Kidney epithelial cell (primary cell): ENCODE measurements around the gene H6PD. TPM values are rescaled to one million over a fixed set of nuclear protein-coding genes. Genes with fewer than 3 reads are reported as not detected.

Experiments
- DNase-seq: peaks from one replicate; pipeline ENCODE4 v3.0.0-alpha.2; 2010; ENCODE audit warnings: low read depth
- H3K27me3 ChIP-seq: 2 replicates; pipeline ENCODE4 v1.6.0; 2011; ENCODE audit warnings: low read length; ENCODE audit not compliant: control insufficient read depth, insufficient read depth
- H3K36me3 ChIP-seq: 2 replicates; pipeline ENCODE4 v1.5.1; 2011; ENCODE audit warnings: low read length; ENCODE audit not compliant: control insufficient read depth, insufficient read depth
- H3K4me3 ChIP-seq: 2 replicates; pipeline ENCODE4 v1.5.1; 2011; ENCODE audit warnings: low read depth, mild to moderate bottlenecking, control low read depth, low read length
- total RNA-seq: library from RNA; depleted of rRNA; stranded (reverse); fragments of >200 nt; gene quantifications from 2 replicates; pipeline ENCODE4 v1.2.3, GENCODE V29; 2015
- TF ChIP-seq, protein P1 (sequence below): IDR thresholded peaks from 2 replicates; pipeline ENCODE4 v1.5.1; 2011; ENCODE audit warnings: mild to moderate bottlenecking, moderate library complexity, low read length, control low read depth, inconsistent platforms; ENCODE audit not compliant: insufficient read depth, poor library complexity, severe bottlenecking

Gene H6PD
- total RNA-seq, 1 donor from 2014 or later, result 24.4 TPM

DNA sequence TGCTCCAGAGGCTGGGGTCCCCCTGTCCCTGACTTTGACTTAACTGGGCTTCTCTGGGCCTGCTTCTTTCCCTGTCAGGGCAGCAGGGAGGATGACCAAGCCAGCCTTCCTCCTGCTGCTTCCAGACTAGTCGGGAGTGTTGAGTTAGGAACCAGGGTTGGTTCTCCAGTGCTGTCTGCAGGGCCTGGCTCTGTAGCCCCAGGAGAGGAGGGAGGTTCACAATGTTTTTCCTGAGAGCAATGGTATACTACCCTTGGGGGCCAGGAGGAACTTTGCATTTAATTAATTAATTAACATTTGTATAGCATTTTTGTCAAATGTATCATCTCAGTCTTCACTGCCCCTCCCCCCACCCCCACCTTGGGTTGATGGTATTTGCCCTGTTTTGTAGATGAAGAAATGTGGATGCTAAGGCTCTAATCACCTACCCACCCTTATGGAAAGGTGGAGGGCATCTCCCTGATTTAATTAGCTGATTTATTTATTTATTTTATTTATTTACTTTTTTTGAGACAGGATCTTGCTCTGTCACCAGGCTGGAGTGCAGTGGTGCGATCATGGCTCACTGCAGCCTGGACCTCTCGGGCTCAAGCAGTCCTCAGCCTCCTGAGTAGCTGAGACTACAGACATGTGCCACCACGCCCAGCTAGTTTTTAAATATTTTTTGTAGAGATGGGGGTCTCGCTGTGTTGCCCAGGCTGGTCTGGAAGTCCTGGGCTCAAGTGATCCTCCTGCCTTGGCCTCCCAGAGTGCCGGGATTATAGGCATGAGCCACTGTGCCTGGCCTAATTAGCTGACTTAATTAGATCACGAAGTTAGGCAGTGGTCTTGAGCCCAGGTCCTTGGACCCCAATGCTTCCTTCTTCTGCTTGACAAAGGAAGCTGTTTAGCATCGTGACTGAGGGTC, 6.6 kb downstream of the H6PD start:
- no peak for DNase-seq
- no peak overlapping the region for H3K4me3 ChIP-seq
- H3K36me3 ChIP-seq, result no peaks in the 10 kb centered on the region
- TF ChIP-seq, protein P1, sequence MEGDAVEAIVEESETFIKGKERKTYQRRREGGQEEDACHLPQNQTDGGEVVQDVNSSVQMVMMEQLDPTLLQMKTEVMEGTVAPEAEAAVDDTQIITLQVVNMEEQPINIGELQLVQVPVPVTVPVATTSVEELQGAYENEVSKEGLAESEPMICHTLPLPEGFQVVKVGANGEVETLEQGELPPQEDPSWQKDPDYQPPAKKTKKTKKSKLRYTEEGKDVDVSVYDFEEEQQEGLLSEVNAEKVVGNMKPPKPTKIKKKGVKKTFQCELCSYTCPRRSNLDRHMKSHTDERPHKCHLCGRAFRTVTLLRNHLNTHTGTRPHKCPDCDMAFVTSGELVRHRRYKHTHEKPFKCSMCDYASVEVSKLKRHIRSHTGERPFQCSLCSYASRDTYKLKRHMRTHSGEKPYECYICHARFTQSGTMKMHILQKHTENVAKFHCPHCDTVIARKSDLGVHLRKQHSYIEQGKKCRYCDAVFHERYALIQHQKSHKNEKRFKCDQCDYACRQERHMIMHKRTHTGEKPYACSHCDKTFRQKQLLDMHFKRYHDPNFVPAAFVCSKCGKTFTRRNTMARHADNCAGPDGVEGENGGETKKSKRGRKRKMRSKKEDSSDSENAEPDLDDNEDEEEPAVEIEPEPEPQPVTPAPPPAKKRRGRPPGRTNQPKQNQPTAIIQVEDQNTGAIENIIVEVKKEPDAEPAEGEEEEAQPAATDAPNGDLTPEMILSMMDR, result no peak
- H3K27me3 ChIP-seq, result no peaks in the 10 kb centered on the region

DNA sequence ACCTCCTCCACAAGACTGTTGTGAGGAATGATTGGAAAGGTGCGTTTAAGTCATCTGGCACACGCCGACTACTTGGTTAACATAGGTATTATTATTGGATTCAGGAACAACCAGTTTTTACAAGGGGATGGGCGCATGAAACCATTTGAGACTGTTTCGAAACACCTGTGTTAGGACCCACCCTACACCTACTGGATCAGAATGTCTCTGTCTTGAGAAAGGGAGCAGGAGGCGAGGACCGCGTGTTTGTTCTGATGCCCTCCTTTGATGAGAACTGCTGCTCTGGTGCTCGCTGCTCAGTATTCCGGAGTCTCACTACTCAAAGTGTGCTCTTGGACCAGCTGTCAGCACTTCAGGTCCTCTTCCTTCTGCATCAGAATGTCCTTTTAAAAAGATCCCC, 7.3 kb downstream of the H6PD start:
- DNase-seq, result no peak
- Histone ChIP-seq H3K36me3 (no peaks in the 10 kb centered on the region), H3K27me3 (no peaks in the 10 kb centered on the region), H3K4me3 (no peak overlapping the region)
- TF ChIP-seq, protein P1, result no peak

- no peaks in the 10 kb centered on the region for H3K27me3 ChIP-seq
- TF ChIP-seq, protein P1, result no peak
- DNase-seq, result no peak
- no peaks in the 10 kb centered on the region for H3K36me3 ChIP-seq
- no peak overlapping the region for H3K4me3 ChIP-seq
These were observed 7.9 kb downstream of the H6PD start for GRCh38 chr1:9242338-9242969.

- DNase-seq, result no peak
- Histone ChIP-seq H3K36me3 (no peaks in the 10 kb centered on the region), H3K4me3 (no peak overlapping the region), H3K27me3 (no peaks in the 10 kb centered on the region)
- TF ChIP-seq, protein P1, result no peak
These were observed 8.6 kb downstream of the H6PD start for GRCh38 chr1:9243066-9243739.

DNA sequence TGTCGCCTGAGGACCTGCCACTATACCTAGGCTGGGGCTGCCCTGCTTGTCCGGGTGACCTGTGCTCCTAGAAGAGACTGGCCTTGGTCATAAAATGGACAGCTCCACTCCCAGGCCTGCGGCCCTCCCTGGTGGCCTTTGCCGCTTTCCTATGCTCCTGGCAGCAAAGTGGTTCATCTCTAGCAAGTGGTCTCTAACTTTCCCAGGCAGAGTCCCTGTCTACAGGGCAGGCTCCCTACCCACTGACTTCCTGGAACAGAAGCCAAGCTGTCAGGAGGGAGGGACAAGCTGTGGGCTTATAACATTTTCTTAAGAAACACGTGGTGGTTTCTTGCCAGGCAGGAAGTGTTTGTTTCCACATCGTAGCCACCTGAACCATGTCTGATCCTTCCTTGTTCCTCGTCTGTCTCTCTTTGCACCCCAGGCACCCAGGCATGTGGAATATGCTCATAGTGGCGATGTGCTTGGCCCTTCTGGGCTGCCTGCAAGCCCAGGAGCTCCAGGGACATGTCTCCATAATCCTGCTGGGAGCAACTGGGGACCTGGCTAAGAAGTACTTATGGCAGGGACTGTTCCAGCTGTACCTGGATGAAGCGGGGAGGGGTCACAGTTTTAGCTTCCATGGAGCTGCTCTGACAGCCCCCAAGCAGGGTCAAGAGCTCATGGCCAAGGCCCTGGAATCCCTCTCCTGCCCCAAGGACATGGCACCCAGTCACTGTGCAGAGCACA, 10.1 kb downstream of the H6PD start:
- no peak for DNase-seq
- H3K27me3 ChIP-seq, result no peaks in the 10 kb centered on the region
- TF ChIP-seq, protein P1, result no peak

More for the DNA sequence above, 10.1 kb downstream of the H6PD start:
- Histone ChIP-seq H3K36me3 (no peaks in the 10 kb centered on the region), H3K4me3 (no peak overlapping the region)
